ENCODE measurements around the gene DPY19L1.
"Not testable (repeated sequence)": the region's sequence is repeated elsewhere in the genome, so short reads cannot be mapped to it uniquely, and the experiment has no call there.

The DPY19L1 gene

DNA sequence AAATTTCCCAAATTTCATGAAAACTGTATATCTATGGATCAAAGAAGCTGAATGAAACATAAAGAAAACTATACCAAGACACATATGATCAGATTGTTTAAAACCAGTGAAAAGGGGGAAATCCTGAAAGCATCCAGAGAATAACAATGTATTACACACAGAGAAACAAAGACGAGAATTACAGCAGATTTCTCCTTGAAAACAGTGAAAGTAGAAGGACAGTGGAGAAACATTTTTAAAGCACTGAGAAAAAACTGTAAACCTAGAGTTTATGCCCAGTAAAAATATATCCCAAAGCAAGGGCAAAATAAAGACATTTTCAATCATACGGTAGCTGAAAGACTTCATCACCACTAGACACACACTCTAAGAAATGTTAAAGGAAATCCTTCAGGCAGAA lies 121.0 kb downstream of the DPY19L1 start:
- no peak for DNase-seq

- no peak for DNase-seq
Measured at GRCh38 chr7:34912236-34912635, 125.0 kb downstream of the DPY19L1 start.

GRCh38 chr7:34906266-34906850 lies 130.9 kb downstream of the DPY19L1 start:
- not testable (repeated sequence) for DNase-seq

GRCh38 chr7:34904987-34905386 lies 132.3 kb downstream of the DPY19L1 start:
- no peak for DNase-seq

- DNase-seq: not testable (repeated sequence)
Measured at GRCh38 chr7:34903921-34904320, 133.4 kb downstream of the DPY19L1 start.

DNA sequence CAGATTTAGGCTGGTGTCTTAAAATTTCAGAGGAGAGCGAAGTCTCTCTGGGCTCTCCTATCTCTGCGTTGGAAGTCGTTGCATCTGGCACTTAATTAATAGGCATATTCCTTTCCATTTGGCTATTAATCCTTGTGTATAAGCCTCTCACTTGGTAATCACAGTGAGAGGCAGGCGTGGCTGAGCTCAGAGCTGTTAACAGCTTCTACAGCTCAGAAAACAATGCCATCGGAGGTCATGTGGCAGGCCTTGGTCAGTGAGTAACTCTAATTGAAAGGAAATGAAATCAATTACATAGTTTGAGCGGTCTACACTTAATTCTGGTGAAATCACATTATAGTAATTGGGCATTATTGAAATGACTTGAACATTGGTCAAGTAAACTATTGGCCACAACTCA lies 135.1 kb downstream of the DPY19L1 start:
- DNase-seq: no peak

DNA sequence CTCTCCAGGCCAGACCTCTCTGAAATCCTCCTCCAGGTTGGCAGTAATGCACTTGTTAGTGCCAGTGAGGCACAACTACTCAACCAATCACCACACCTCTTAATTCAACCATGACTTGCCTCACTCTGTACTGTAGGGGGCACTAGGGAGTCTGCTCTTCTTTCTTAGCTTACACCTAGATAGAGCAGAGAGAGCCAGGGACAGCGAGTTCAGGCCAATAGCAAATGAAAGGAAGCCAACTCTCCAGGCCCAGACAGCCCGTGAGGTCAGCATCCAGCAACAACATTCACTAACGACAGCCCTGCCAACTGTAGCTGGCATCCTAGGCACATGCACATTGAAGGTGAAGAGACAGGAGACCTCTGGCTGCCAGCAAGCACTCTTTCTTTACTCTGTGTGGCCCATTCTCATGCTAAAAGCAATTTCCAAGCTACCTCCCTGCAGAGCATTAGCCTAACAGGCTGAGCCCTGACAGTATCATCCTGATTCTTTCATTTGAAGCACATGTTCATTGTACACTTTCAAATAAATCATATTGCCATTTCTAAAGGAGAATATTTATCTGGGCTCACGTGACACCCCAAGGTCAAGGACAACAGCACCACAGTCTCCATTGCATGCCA lies 136.3 kb downstream of the DPY19L1 start:
- DNase-seq: no peak

DNA sequence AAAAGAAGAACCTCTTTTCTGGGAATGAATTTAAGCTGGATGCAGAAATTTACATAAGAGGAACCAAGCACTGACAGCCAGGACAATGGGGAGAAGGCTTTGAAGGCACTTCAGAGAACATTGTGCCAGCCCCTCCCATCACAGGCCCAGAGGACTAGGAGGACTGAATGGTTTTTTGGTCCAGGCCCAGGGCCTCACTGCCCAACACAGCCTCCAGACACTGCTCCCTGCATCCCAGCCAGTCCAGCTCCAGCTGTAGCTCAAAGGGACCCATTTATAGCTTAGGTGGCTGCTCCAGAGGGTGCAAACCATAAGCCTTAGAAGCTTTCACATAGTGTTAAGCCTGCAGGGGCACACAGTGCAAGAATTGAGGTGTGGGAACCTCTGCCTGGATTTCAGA lies 142.1 kb downstream of the DPY19L1 start:
- DNase-seq: no peak

- DNase-seq: no peak
Measured at GRCh38 chr7:34889951-34890350, 147.3 kb downstream of the DPY19L1 start.

GRCh38 chr7:34886856-34887255 lies 150.4 kb downstream of the DPY19L1 start:
- DNase-seq: no peak

- DNase-seq: not testable (repeated sequence)
Measured at GRCh38 chr7:34883855-34884254, 153.4 kb downstream of the DPY19L1 start.

DNA sequence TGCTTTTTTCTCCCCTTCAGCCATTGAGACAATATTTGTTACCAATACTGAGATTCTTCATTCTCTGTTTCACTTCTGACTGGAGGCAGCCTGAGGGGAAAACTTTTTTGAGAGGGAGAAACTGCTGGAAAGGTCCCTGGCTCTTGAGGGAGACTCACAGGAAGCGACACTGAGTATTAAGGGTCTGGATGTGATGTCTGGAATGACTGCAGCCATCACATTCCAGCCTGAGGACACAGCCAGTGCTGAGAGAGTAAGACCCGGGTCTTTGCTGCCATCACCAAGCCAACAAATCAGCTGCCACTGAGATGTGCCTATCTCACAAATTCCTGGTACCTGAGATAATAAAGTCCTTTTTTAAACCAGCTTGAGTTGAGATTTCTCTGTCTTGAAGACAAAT lies 157.4 kb downstream of the DPY19L1 start:
- DNase-seq: no peak

GRCh38 chr7:34878944-34879735 lies 158.1 kb downstream of the DPY19L1 start:
- DNase-seq: not testable (repeated sequence)
